Measurements from ENCODE around the gene BEGAIN.

DNA sequence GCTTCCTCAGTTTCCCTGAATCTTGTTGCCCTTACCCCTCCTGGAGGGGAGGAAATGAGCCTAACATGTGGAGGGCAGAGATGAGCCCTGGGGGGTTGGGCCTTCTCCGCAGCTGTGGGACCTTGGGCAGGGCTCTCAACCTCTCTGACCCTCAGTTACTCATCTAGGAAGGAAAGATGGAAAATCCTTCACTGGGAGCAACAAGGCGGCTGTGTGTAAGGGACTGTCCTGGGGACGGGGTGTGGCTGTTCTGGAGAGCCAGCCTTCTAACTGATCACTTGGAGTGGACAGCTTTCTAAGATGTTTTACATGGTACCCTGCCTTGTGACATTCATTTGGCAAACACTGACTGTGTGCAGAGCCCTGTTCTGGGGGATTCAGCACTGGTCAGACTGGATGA lies 14.7 kb downstream of the BEGAIN start:
- TF ChIP-seq, protein P1, sequence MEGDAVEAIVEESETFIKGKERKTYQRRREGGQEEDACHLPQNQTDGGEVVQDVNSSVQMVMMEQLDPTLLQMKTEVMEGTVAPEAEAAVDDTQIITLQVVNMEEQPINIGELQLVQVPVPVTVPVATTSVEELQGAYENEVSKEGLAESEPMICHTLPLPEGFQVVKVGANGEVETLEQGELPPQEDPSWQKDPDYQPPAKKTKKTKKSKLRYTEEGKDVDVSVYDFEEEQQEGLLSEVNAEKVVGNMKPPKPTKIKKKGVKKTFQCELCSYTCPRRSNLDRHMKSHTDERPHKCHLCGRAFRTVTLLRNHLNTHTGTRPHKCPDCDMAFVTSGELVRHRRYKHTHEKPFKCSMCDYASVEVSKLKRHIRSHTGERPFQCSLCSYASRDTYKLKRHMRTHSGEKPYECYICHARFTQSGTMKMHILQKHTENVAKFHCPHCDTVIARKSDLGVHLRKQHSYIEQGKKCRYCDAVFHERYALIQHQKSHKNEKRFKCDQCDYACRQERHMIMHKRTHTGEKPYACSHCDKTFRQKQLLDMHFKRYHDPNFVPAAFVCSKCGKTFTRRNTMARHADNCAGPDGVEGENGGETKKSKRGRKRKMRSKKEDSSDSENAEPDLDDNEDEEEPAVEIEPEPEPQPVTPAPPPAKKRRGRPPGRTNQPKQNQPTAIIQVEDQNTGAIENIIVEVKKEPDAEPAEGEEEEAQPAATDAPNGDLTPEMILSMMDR (IDR thresholded peaks at IDR 0.05), result no peak
- no peak for TF ChIP-seq POLR2A (IDR thresholded peaks at IDR 0.05)

All from adrenal gland (tissue), 5 donors.